ENCODE measurements around the gene PDE7B.

- TF ChIP-seq EZH2 (IDR thresholded peaks at IDR 0.05; ENCODE audit: insufficient read depth, poor library complexity, severe bottlenecking) (no peak), EZH2phosphoT487 (IDR thresholded peaks at IDR 0.05; ENCODE audit: insufficient read depth, low read depth) (no peak)
Observed at GRCh38 chr6:135971351-135971750, 119.8 kb downstream of the PDE7B start.
